Aorta (tissue), 5 donors: ENCODE measurements around the gene ZGPAT. TPM values are rescaled to one million over a fixed set of nuclear protein-coding genes. Genes with fewer than 3 reads are reported as not detected.
"Not testable (repeated sequence)": the region's sequence is repeated elsewhere in the genome, so short reads cannot be mapped to it uniquely, and the experiment has no call there.

Experiments used
- ATAC-seq: fragments of 200-7000 bp; cut with Tn5 transposase; one replicate; pipeline ENCODE4 v1.9.1; 2022; ENCODE audit warnings: moderate library complexity; ENCODE audit not compliant: low FRiP score
- DNase-seq, 2 donors: peaks; one replicate each; pipeline ENCODE4 v3.0.0-alpha.2; 2020
- H3K27ac ChIP-seq, 2 donors: one replicate each; pipeline ENCODE4 v1.5.1; 2013; ENCODE audit warnings: low read length in 2 of 2, mild to moderate bottlenecking in 2 of 2, moderate library complexity in 2 of 2, control low read depth in 1 of 2, inconsistent platforms in 1 of 2, low read depth in 1 of 2
- H3K27me3 ChIP-seq, 2 donors: one replicate each; pipeline ENCODE4 v1.6.1; 2013; ENCODE audit warnings: control low read depth in 1 of 2, low read length in 1 of 2, mild to moderate bottlenecking in 1 of 2, moderate library complexity in 1 of 2; ENCODE audit not compliant: insufficient read depth in 2 of 2, control insufficient read depth in 1 of 2
- H3K36me3 ChIP-seq, 2 donors: one replicate each; pipeline ENCODE4 v1.6.1; 2013; ENCODE audit warnings: control low read depth in 1 of 2, low read length in 1 of 2, mild to moderate bottlenecking in 1 of 2; ENCODE audit not compliant: insufficient read depth in 2 of 2, control insufficient read depth in 1 of 2
- H3K4me1 ChIP-seq, 2 donors: one replicate each; pipeline ENCODE4 v1.6.1; 2013; ENCODE audit warnings: low read length in 2 of 2, control low read depth in 1 of 2, mild to moderate bottlenecking in 1 of 2, moderate library complexity in 1 of 2; ENCODE audit not compliant: insufficient read depth in 2 of 2, control insufficient read depth in 1 of 2
- H3K4me3 ChIP-seq, 2 donors: one replicate each; pipeline ENCODE4 v1.5.1; 2013; ENCODE audit warnings: low read length in 2 of 2, control low read depth in 1 of 2, mild to moderate bottlenecking in 1 of 2
- H3K9me3 ChIP-seq: one replicate; pipeline ENCODE4 v1.6.1; 2013; ENCODE audit warnings: mild to moderate bottlenecking, low read length; ENCODE audit not compliant: control insufficient read depth
- WGBS, 2 donors: extraction: QIAGEN DNeasy Blood & Tissue Kit; methylation state at CpG; one replicate each; pipeline ENCODE4 v1.1.7; 2013; 5-methylcytosine and 5-hydroxymethylcytosine counted together
- intact Hi-C, 2 donors: fragments of 100-400 bp; cut with DNase I; formaldehyde crosslinking; loops; one replicate each; pipeline versions ENCODE4 v1.14.2 to v1.15.0; 2022
- polyA plus RNA-seq, 2 donors: library from polyadenylated mRNA; stranded (reverse); fragments of 200-250 nt; gene quantifications; one replicate each; pipeline ENCODE4 v1.2.3, GENCODE V29; 2013
- total RNA-seq, 2 donors: library from RNA; stranded (reverse); fragmentation: NEBNext Ultra II Directional; extraction: Animal tissue kit (Norgen Biotek cat#: 25700); gene quantifications; one replicate each; pipeline ENCODE4 v1.2.1, GENCODE V29; 2021
- donor health status: healthy with polysubstance abuse.
- donor health status: Bipolar disorder and iron deficiency.
- donor health status: DM: no; HTN: no; CAD: no.
- donor health status: DM: no; HTN: no; CAD: no.
- donor health status: DM: yes; HTN: yes; CAD: no.

Gene ZGPAT
- total and polyA plus RNA-seq, 4 donors = 20.8 to 49.5 (median 25.5) TPM

DNA sequence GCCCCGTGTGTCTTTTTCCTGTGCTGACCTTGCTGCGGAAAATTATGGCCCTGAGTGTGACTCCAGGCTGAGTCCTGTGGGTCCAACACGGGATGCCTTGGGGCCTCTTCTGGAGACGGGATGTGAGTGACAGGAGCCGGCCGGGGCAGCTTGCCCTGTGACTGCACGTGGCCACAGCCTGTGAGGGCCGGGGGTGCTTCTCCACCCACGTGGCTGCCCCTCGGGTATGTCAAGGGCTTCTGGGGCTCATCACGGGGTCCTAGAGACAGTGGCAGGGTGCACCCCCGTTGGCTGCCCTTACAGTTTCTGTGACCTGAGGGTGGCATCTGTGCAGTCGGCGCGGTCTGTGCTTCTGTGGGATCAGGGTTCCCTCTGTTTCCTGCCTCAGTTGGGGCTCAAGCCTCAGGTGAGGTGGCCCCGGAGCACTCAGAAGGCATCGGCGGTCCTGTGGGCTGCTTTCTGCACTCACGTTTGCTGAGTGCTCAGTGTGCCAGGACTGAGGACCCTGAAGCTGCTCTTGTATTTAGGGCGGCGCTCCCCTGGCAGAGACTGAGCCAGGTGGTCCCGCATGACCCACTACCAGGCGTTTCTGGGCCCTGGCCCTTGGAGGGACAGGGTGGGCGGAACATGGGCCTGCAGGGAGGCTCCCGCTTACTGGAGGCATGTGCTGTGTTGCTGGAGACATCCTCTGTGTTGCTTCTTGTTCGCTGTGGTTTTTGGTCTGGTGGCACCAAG is 44.3 kb upstream of the ZGPAT start:
- Histone ChIP-seq H3K4me3 (no peak overlapping the region), H3K9me3 (no peaks in the 10 kb centered on the region), H3K36me3 (peaks cover 0 to 4% of the 10 kb centered on the region in 2 donors), H3K4me1 (no peaks in the 10 kb centered on the region), H3K27ac (no peak overlapping the region), H3K27me3 (no peaks in the 10 kb centered on the region)
- WGBS, 2 donors = 92 to 93% methylated on average over 26 of the region's 26 CpGs
- ATAC-seq (no peak), DNase-seq (no peak)
- intact Hi-C loops = no loop called here

DNA sequence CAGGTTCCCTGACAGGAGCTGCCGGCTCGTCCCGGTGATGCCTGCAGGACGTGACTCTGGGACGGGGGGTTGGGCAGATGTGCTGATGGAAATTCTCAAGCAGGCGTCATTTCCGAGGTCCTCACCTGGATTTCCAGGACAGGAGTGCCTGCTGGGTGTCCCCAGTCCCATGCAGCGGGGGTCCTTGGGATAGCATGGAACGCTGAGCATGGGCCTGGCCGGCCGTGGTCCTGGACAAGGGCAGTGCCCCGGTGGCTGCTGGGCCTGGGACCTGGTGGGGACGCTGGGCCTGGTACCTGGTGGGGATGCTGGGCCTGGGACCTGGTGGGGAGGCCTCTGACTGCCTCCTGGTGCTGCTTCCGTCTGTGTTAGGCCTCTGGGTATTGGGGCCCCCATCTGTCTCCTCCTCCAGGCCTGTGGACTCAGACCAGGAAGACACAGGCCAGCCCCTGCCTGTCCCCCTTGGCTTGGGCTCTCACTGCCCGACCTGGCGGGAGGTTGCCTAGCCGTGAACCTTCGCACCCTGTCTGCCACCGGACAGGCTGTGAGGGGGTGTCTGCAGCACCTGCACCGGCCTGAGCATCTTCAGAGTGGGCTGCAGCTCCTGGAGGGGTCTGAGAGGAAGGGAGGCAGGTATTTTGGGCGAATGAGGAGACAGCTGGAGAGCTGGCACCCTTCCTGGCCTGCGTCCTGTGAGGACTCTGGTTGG is 43.5 kb upstream of the ZGPAT start:
- Histone ChIP-seq H3K36me3 (peaks cover 0 to 4% of the 10 kb centered on the region in 2 donors), H3K27me3 (no peaks in the 10 kb centered on the region), H3K27ac (no peak overlapping the region), H3K4me3 (no peak overlapping the region), H3K4me1 (no peaks in the 10 kb centered on the region), H3K9me3 (no peaks in the 10 kb centered on the region)
- ATAC-seq (no peak), DNase-seq (no peak)
- 87 to 89% methylated on average over 21 to 22 of the region's 22 CpGs for WGBS, 2 donors
- intact Hi-C loops = no loop called here

GRCh38 chr20:63664861-63665594 is 42.8 kb upstream of the ZGPAT start:
- H3K9me3 ChIP-seq = no peaks in the 10 kb centered on the region
- H3K27me3 ChIP-seq = no peaks in the 10 kb centered on the region
- ATAC-seq (no peak), DNase-seq (no peak)
- peaks cover 0 to 4% of the 10 kb centered on the region in 2 donors for H3K36me3 ChIP-seq
- H3K4me3 ChIP-seq = no peak overlapping the region
- H3K27ac ChIP-seq = no peak overlapping the region
- no peaks in the 10 kb centered on the region for H3K4me1 ChIP-seq
- WGBS, 2 donors = 57 to 65% methylated on average over 13 to 18 of the region's 18 CpGs
- intact Hi-C loops = no loop called here

- intact Hi-C loops = no loop called here
- peaks cover 0 to 4% of the 10 kb centered on the region in 2 donors for H3K36me3 ChIP-seq
- WGBS, 2 donors = 95 to 97% methylated on average over 14 of the region's 14 CpGs
- H3K27me3 ChIP-seq = no peaks in the 10 kb centered on the region
- DNase-seq = no peak
- no peaks in the 10 kb centered on the region for H3K9me3 ChIP-seq
- ATAC-seq = no peak
- H3K4me1 ChIP-seq = no peaks in the 10 kb centered on the region
- no peak overlapping the region for H3K4me3 ChIP-seq
- H3K27ac ChIP-seq = no peak overlapping the region
Observed at GRCh38 chr20:63665708-63666107, 42.1 kb upstream of the ZGPAT start.

- Histone ChIP-seq H3K4me3 (no peak overlapping the region), H3K27me3 (no peaks in the 10 kb centered on the region), H3K36me3 (peaks cover 0 to 4% of the 10 kb centered on the region in 2 donors), H3K9me3 (no peaks in the 10 kb centered on the region), H3K4me1 (no peaks in the 10 kb centered on the region), H3K27ac (no peak overlapping the region)
- ATAC-seq (no peak), DNase-seq (no peak)
- intact Hi-C loops = no loop called here
- 92 to 93% methylated on average over 16 of the region's 16 CpGs for WGBS, 2 donors
Observed at GRCh38 chr20:63667858-63668257, 40.0 kb upstream of the ZGPAT start.

DNA sequence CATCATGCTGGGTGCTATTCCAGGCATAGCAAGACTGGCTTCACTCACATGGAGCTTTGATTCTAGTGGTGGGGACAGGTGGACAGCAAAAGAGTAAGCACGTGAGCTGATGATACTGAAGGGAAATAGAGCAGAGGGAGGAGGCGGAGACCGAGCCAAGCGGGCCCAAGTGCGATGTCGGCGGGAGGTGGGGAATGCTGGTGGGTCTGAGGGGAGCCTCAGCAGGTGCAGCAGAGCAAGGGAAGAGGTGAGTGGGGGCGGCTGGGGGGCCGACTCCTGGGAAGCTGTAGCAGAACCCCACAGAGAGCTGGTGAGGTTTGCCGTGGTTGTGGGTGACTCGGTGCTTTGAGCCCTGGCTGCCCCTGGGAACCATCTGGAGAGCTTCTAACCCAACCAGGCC is 39.5 kb upstream of the ZGPAT start:
- DNase-seq (no peak), ATAC-seq (no peak)
- Histone ChIP-seq H3K36me3 (peaks cover 0 to 4% of the 10 kb centered on the region in 2 donors), H3K4me3 (no peak overlapping the region), H3K27me3 (no peaks in the 10 kb centered on the region), H3K4me1 (no peaks in the 10 kb centered on the region), H3K27ac (no peak overlapping the region), H3K9me3 (no peaks in the 10 kb centered on the region)
- WGBS, 2 donors = 94 to 95% methylated on average over 11 of the region's 11 CpGs
- intact Hi-C loops = no loop called here

DNA sequence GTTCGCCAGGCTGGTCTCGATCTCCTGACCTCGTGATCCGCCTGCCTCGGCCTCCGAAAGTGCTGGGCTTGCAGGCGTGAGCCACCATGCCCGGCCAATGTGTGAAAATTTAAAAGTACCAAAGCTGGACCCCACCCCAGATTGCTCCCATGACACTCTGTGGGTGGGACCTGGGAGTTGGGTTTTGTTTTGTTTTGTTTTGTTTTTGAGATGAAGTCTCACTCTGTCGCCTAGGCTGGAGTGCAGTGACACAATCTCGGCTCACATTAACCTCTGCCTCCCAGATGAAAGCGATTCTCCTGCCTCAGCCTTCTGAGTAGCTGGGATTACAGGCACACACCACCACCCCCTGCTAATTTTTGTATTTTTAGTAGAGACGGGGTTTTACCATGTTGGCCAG is 36.1 kb upstream of the ZGPAT start:
- ATAC-seq, H3K9me3 ChIP-seq, intact Hi-C loops, H3K36me3 ChIP-seq, DNase-seq, H3K27me3 ChIP-seq, H3K27ac ChIP-seq, H3K4me1 ChIP-seq, H3K4me3 ChIP-seq: not testable (repeated sequence)
- 96% methylated on average over 12 of the region's 12 CpGs for WGBS, 2 donors

- Histone ChIP-seq H3K4me3 (no peak overlapping the region), H3K36me3 (no peaks in the 10 kb centered on the region), H3K9me3 (no peaks in the 10 kb centered on the region), H3K27ac (no peak overlapping the region), H3K4me1 (no peaks in the 10 kb centered on the region), H3K27me3 (no peaks in the 10 kb centered on the region)
- DNase-seq (no peak), ATAC-seq (no peak)
- intact Hi-C loops = no loop called here
- WGBS, 2 donors = 89 to 94% methylated on average over 9 to 10 of the region's 10 CpGs
Observed at GRCh38 chr20:63672666-63673065, 35.2 kb upstream of the ZGPAT start.
